SU-DHL-6 (cell line): ENCODE measurements around the gene IFIT5.
"Not testable (repeated sequence)": the region's sequence is repeated elsewhere in the genome, so short reads cannot be mapped to it uniquely, and the experiment has no call there.

Source experiments
- EZH2phosphoT487 ChIP-seq: fragments of 200-600 bp; sonication (generic), shearing (Covaris generic); conservative IDR thresholded peaks from 2 replicates; pipeline ENCODE4 v1.6.1; 2018; ENCODE audit warnings: mild to moderate bottlenecking, antibody characterized with exemption, low read length, moderate library complexity, mixed read lengths
- TF ChIP-seq, protein P1 (sequence below): fragments of 200-600 bp; sonication (generic); IDR thresholded peaks from one replicate; pipeline ENCODE4 v1.5.1; 2017; ENCODE audit warnings: antibody characterized with exemption, mild to moderate bottlenecking, low read length, moderate library complexity; ENCODE audit not compliant: insufficient read depth, poor library complexity, severe bottlenecking

DNA sequence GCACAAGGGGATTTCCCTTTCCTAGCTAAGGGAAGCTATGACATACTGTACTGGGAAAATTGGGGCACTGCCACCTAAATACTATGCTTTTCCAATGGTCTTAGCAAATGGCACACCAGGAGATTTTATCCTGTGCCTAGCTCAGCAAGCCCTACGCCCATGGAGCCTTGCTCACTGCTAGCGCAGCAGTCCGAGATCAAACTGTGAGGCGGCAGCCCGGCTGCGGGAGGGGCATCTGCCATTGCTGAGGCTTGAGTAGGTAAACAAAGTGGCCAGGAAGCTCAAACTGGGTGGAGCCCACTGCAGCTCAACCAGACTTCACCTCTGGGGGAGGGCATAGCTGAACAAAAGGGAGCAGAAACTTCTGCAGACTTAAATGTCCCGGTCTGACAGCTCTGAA, 30.5 kb downstream of the IFIT5 start:
- TF ChIP-seq, protein P1, sequence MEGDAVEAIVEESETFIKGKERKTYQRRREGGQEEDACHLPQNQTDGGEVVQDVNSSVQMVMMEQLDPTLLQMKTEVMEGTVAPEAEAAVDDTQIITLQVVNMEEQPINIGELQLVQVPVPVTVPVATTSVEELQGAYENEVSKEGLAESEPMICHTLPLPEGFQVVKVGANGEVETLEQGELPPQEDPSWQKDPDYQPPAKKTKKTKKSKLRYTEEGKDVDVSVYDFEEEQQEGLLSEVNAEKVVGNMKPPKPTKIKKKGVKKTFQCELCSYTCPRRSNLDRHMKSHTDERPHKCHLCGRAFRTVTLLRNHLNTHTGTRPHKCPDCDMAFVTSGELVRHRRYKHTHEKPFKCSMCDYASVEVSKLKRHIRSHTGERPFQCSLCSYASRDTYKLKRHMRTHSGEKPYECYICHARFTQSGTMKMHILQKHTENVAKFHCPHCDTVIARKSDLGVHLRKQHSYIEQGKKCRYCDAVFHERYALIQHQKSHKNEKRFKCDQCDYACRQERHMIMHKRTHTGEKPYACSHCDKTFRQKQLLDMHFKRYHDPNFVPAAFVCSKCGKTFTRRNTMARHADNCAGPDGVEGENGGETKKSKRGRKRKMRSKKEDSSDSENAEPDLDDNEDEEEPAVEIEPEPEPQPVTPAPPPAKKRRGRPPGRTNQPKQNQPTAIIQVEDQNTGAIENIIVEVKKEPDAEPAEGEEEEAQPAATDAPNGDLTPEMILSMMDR: not testable (repeated sequence)
- TF ChIP-seq EZH2phosphoT487: not testable (repeated sequence)
